Measurements from ENCODE around the gene MPRIP.

DNA sequence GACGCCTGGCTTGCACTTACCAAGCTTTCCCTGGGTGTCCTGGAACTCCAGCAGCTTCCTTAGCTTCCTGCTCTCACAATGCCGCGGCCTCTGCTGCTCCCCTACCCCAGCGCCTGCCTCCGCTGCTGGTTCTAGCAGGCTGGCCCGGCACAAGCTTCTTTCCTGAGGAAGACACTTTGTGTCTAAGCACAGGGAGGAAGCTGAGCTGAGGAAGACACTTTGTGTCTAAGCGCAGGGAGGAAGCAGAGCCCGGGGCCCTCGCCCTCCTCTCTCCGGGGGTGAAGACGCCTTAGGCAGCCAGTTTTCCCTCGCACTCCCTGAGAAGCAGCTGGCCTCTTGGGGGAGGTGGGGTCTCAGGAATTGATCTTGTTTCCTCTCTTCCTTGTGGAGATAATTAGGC is 99.0 kb downstream of the MPRIP start:
- no peak for TF ChIP-seq POLR2AphosphoS5 (IDR thresholded peaks at IDR 0.05; ENCODE audit: insufficient read depth, low read depth, low read length)
- no peak for TF ChIP-seq GATA2 (IDR thresholded peaks at IDR 0.05; ENCODE audit: insufficient read depth, insufficient read length, low read depth, low read length)

Data from endothelial cell of umbilical vein (primary cell).